ENCODE data around the gene DEPDC1B. TPM values are rescaled to one million over a fixed set of nuclear protein-coding genes. Genes with fewer than 3 reads are reported as not detected.
"Not testable (repeated sequence)": the region's sequence is repeated elsewhere in the genome, so short reads cannot be mapped to it uniquely, and the experiment has no call there.

Gene DEPDC1B
- total and polyA plus RNA-seq, 4 donors, result 0.17 to 26.3 (median 0.52) TPM

- no peaks in the 10 kb centered on the region for H3K36me3 ChIP-seq (ENCODE audit: control insufficient read depth in 4 of 4, insufficient read depth in 3 of 4, low read depth in 1 of 4, low read length in 3 of 4)
- H3K4me3 ChIP-seq (ENCODE audit: low read depth in 1 of 3, low read length in 3 of 3), result no peak overlapping the region
- no peak overlapping the region for H3K27ac ChIP-seq (ENCODE audit: low read depth in 1 of 2, low read length in 2 of 2)
- DNase-seq (ENCODE audit: low spot score), result no peak
- no peaks in the 10 kb centered on the region for H3K4me1 ChIP-seq (ENCODE audit: control insufficient read depth in 4 of 4, insufficient read depth in 4 of 4, low read length in 3 of 4)
- no peaks in the 10 kb centered on the region for H3K9me3 ChIP-seq (ENCODE audit: control insufficient read depth in 4 of 4, low read length in 3 of 4)
- H3K27me3 ChIP-seq (ENCODE audit: control insufficient read depth in 4 of 4, insufficient read depth in 4 of 4, low read length in 3 of 4), result no peaks in the 10 kb centered on the region
- no peak for TF ChIP-seq FOXA1 (IDR thresholded peaks at IDR 0.05)
- TF ChIP-seq EGR1 (IDR thresholded peaks at IDR 0.05; ENCODE audit: low read depth in 2 of 2), result no peak
- TF ChIP-seq GABPA (IDR thresholded peaks at IDR 0.05 in 1 of 2, conservative IDR thresholded peaks at IDR 0.05 in 1 of 2), result no peak
- TF ChIP-seq HNF4G (IDR thresholded peaks at IDR 0.05), result no peak
- TF ChIP-seq HNF4A (conservative IDR thresholded peaks at IDR 0.05), result no peak
- no peak for TF ChIP-seq CTCF (IDR thresholded peaks at IDR 0.05; ENCODE audit: low read depth, low read length, missing input control)
- TF ChIP-seq MAX (IDR thresholded peaks at IDR 0.05), result no peak
- TF ChIP-seq FOXA2 (IDR thresholded peaks at IDR 0.05), result no peak
- no peak for TF ChIP-seq RXRA (IDR thresholded peaks at IDR 0.05)
- H3K9ac ChIP-seq (ENCODE audit: low read depth in 1 of 2, low read length in 2 of 2), result no peak overlapping the region
- 95% methylated on average over 6 of the region's 6 CpGs for WGBS
Measured at GRCh38 chr5:60685028-60685427, 14.9 kb downstream of the DEPDC1B start.

GRCh38 chr5:60682007-60682406 is 18.0 kb downstream of the DEPDC1B start:
- not testable (repeated sequence) for H3K9ac ChIP-seq (ENCODE audit: low read depth in 1 of 2, low read length in 2 of 2); H3K9me3 ChIP-seq (ENCODE audit: control insufficient read depth in 4 of 4, low read length in 3 of 4); H3K36me3 ChIP-seq (ENCODE audit: control insufficient read depth in 4 of 4, insufficient read depth in 3 of 4, low read depth in 1 of 4, low read length in 3 of 4); H3K27me3 ChIP-seq (ENCODE audit: control insufficient read depth in 4 of 4, insufficient read depth in 4 of 4, low read length in 3 of 4); H3K4me3 ChIP-seq (ENCODE audit: low read depth in 1 of 3, low read length in 3 of 3); DNase-seq (ENCODE audit: low spot score); H3K27ac ChIP-seq (ENCODE audit: low read depth in 1 of 2, low read length in 2 of 2); H3K4me1 ChIP-seq (ENCODE audit: control insufficient read depth in 4 of 4, insufficient read depth in 4 of 4, low read length in 3 of 4)
- WGBS, result 99% methylated on average over 5 of the region's 5 CpGs

- Histone ChIP-seq H3K9me3 (ENCODE audit: control insufficient read depth in 4 of 4, low read length in 3 of 4) (no peaks in the 10 kb centered on the region), H3K4me1 (ENCODE audit: control insufficient read depth in 4 of 4, insufficient read depth in 4 of 4, low read length in 3 of 4) (no peaks in the 10 kb centered on the region), H3K9ac (ENCODE audit: low read depth in 1 of 2, low read length in 2 of 2) (no peak overlapping the region), H3K27me3 (ENCODE audit: control insufficient read depth in 4 of 4, insufficient read depth in 4 of 4, low read length in 3 of 4) (no peaks in the 10 kb centered on the region), H3K4me3 (ENCODE audit: low read depth in 1 of 3, low read length in 3 of 3) (no peak overlapping the region), H3K27ac (ENCODE audit: low read depth in 1 of 2, low read length in 2 of 2) (no peak overlapping the region), H3K36me3 (ENCODE audit: control insufficient read depth in 4 of 4, insufficient read depth in 3 of 4, low read depth in 1 of 4, low read length in 3 of 4) (no peaks in the 10 kb centered on the region)
- no peak for TF ChIP-seq EGR1 (IDR thresholded peaks at IDR 0.05; ENCODE audit: low read depth in 2 of 2)
- no peak for TF ChIP-seq GABPA (IDR thresholded peaks at IDR 0.05 in 1 of 2, conservative IDR thresholded peaks at IDR 0.05 in 1 of 2)
- no peak for TF ChIP-seq MAX (IDR thresholded peaks at IDR 0.05)
- no peak for DNase-seq (ENCODE audit: low spot score)
- WGBS, result 97% methylated on average over 2 of the region's 2 CpGs
Measured at GRCh38 chr5:60679816-60680215, 20.1 kb downstream of the DEPDC1B start.

GRCh38 chr5:60677850-60678664 is 21.9 kb downstream of the DEPDC1B start:
- H3K27me3 ChIP-seq (ENCODE audit: control insufficient read depth in 4 of 4, insufficient read depth in 4 of 4, low read length in 3 of 4), result no peaks in the 10 kb centered on the region
- no peaks in the 10 kb centered on the region for H3K36me3 ChIP-seq (ENCODE audit: control insufficient read depth in 4 of 4, insufficient read depth in 3 of 4, low read depth in 1 of 4, low read length in 3 of 4)
- H3K4me1 ChIP-seq (ENCODE audit: control insufficient read depth in 4 of 4, insufficient read depth in 4 of 4, low read length in 3 of 4), result peaks cover 3 to 5% (median 4%) of the 10 kb centered on the region in 4 donors
- WGBS, result 60% methylated on average over 6 of the region's 6 CpGs
- H3K27ac ChIP-seq (ENCODE audit: low read depth in 1 of 2, low read length in 2 of 2), result no peak overlapping the region
- no peaks in the 10 kb centered on the region for H3K9me3 ChIP-seq (ENCODE audit: control insufficient read depth in 4 of 4, low read length in 3 of 4)
- H3K4me3 ChIP-seq (ENCODE audit: low read depth in 1 of 3, low read length in 3 of 3), result no peak overlapping the region
- DNase-seq (ENCODE audit: low spot score), result no peak
- H3K9ac ChIP-seq (ENCODE audit: low read depth in 1 of 2, low read length in 2 of 2), result peak overlapping the region in 1 of 2 donors; percentile 43
- TF ChIP-seq EGR1 (IDR thresholded peaks at IDR 0.05; ENCODE audit: low read depth in 2 of 2) (no peak), MAX (IDR thresholded peaks at IDR 0.05) (no peak), YY1 (IDR thresholded peaks at IDR 0.05) (no peak), GABPA (IDR thresholded peaks at IDR 0.05 in 1 of 2, conservative IDR thresholded peaks at IDR 0.05 in 1 of 2) (no peak), JUND (IDR thresholded peaks at IDR 0.05) (no peak), ZBTB33 (IDR thresholded peaks at IDR 0.05) (no peak), HNF4G (IDR thresholded peaks at IDR 0.05) (no peak), REST (IDR thresholded peaks at IDR 0.05) (no peak), RXRA (IDR thresholded peaks at IDR 0.05) (no peak)
